ENCODE results near the gene CIBAR2.

The CIBAR2 gene

DNA sequence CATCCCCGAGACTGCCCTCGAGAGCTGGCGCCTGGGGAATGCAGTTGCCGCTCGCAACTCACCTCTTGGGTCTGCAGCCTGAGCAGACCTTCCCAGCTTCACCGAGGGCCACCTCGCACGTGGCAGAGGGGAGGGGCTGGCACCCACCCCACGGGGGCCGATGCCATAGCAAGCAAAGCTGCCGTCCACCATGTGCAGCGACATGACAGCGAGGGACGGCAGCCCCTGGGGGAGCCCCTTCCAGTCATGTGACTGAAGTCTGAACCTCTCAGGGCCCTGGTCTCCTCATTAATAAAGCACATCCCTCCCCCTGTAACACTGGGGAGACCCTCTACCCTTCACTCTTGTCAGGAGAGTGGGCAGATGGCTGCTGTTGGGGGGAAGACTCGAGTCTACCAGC lies 30.5 kb downstream of the CIBAR2 start:
- H3K27ac Mint-ChIP-seq: no peak overlapping the region
- H3K4me3 Mint-ChIP-seq: no peak overlapping the region

DNA sequence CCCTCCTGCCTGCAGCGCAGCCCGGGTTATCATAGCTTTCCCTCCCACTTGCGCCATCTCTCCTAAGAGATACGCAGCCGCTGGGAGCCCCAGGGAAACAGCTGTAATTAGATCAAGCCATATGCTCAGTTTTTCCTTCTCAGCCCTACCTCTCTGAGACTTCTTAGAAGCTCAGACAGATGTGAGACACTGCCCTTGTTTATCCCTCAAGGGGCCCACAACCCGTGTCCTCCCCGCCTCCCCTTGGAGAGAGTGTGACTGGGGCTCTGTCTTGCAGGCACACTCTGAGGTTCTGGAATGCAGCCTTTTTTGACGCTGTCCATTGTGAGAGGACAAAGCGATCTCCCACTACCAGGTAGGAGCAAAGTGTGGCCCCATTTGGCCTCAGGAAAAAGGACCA lies 31.2 kb downstream of the CIBAR2 start:
- Mint-ChIP-seq H3K9me3 (no peaks in the 10 kb centered on the region), H3K4me3 (no peak overlapping the region), H3K27ac (no peak overlapping the region), H3K36me3 (ENCODE audit: low read depth) (no peaks in the 10 kb centered on the region), H3K27me3 (ENCODE audit: low read depth) (no peaks in the 10 kb centered on the region), H3K4me1 (ENCODE audit: low read depth) (peaks cover 1% of the 10 kb centered on the region)
- DNase-seq (ENCODE audit: low spot score): no peak

More for the DNA sequence above, 30.5 kb downstream of the CIBAR2 start:
- no peaks in the 10 kb centered on the region for H3K27me3 Mint-ChIP-seq (ENCODE audit: low read depth)
- H3K36me3 Mint-ChIP-seq (ENCODE audit: low read depth): no peaks in the 10 kb centered on the region
- H3K4me1 Mint-ChIP-seq (ENCODE audit: low read depth): peaks cover 1% of the 10 kb centered on the region
- DNase-seq (ENCODE audit: low spot score): no peak
- no peaks in the 10 kb centered on the region for H3K9me3 Mint-ChIP-seq

DNA sequence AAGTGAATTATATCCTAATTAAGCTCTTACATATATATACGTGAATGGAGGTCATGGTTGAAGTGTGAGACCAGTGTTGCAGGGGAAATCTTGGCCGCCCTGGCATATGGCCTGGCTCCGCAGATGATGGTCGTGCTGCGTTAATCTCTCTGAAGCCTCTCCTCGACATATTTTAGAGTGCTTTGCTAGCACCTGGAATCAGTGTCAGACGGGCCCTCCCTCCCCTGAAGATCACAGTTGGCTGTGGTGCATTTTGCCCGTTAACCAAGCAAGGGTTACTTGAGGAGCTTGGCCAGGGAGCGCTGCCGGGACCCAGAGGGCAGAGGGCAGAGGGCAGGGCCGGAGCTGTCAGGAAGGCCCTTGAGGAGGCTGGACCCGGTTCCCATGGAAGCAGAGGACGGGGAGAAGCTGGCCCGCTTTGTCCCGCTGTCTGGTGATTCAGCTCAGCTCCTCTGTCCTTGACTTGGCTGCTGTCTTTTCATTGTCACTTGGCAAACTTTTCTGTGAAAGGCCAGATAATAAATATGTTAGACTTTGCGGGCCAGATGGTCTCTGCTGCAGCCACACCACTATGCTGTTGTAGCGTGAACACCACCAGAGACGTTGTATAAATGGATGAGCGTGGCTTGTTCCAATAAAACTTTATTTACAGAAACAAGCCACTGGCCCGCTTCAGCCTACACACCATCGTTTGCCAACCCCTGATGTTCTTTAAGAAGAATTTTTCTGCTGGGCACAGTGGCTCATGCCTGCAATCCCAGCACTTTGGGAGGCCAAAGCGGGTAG lies 32.3 kb downstream of the CIBAR2 start:
- no peak for DNase-seq (ENCODE audit: low spot score)
- Mint-ChIP-seq H3K27ac (no peak overlapping the region), H3K4me1 (ENCODE audit: low read depth) (peaks cover 1% of the 10 kb centered on the region), H3K36me3 (ENCODE audit: low read depth) (no peaks in the 10 kb centered on the region), H3K27me3 (ENCODE audit: low read depth) (no peaks in the 10 kb centered on the region), H3K9me3 (no peaks in the 10 kb centered on the region), H3K4me3 (no peak overlapping the region)

DNA sequence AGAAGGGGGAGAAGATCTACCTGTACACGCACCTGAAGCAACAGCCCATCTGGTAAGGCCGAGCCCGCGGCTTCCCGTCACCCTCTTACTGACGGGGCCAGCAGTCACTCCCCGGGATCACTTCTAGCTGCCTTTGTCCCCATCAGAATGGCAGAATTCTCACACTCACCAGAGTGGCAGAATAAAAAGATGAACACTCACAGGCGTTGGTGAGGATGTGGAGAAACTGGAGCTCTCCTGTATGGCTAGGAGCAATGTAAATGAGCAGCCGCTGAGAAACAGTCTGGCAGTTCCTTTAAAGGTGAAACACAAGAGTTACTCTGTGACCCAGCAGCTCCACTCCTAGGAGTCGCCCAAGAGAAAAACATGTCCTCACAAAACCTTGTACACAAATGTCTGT lies 33.3 kb downstream of the CIBAR2 start:
- Mint-ChIP-seq H3K27ac (no peak overlapping the region), H3K9me3 (no peaks in the 10 kb centered on the region), H3K27me3 (ENCODE audit: low read depth) (no peaks in the 10 kb centered on the region), H3K4me3 (no peak overlapping the region), H3K4me1 (ENCODE audit: low read depth) (peaks cover 1% of the 10 kb centered on the region), H3K36me3 (ENCODE audit: low read depth) (no peaks in the 10 kb centered on the region)
- DNase-seq (ENCODE audit: low spot score): no peak

DNA sequence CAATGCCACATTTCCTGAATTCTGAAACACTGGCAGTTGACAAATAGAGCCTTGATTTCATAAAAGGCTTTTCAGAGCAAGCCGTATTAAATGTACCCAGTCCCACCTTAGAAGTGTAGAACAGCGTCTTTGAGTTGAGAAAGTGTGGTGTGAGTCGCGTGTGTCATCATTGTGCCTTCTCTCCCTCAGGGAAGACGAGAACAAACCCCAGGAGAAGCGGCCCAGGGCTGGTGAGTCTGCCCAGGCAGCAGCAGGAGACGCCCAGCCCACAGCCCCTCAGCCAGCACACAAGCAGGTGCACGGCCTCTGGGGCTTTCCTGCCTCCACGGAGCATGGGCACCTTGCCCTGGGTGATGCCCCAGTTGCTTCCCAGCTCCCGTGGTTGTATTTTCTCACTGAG lies 34.0 kb downstream of the CIBAR2 start:
- Mint-ChIP-seq H3K4me1 (ENCODE audit: low read depth) (peaks cover 1% of the 10 kb centered on the region), H3K4me3 (no peak overlapping the region), H3K27me3 (ENCODE audit: low read depth) (no peaks in the 10 kb centered on the region), H3K27ac (no peak overlapping the region), H3K9me3 (no peaks in the 10 kb centered on the region), H3K36me3 (ENCODE audit: low read depth) (no peaks in the 10 kb centered on the region)
- no peak for DNase-seq (ENCODE audit: low spot score)

DNA sequence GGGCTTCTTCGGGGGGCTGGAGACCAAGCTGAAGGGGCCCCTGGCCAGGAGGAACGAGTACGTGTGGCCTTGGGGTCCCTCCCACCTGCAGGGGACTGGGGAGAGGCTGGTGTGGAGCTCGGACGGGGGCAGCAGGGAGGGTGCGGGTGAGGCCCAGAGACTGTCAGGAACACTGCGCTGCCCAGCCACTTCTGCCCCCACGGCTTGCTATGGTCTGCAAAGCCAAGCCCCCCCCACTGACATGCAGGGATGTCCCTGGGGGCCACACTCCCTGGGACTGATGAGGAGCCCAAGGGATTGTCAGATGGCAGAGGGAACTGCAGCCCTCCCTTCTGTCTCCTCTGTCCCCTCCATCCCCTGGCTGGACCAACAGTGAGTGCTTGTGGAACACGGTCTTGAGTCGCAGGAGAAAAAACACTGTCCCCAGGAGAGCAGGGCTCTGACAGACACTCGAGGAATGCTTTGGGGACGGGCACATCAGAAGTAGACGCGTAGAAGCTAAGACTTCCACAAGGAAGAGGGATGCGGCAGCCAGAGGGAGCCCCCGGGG lies 34.6 kb downstream of the CIBAR2 start:
- no peak overlapping the region for H3K4me3 Mint-ChIP-seq
- H3K27me3 Mint-ChIP-seq (ENCODE audit: low read depth): no peaks in the 10 kb centered on the region
- no peak overlapping the region for H3K27ac Mint-ChIP-seq
- peaks cover 1% of the 10 kb centered on the region for H3K4me1 Mint-ChIP-seq (ENCODE audit: low read depth)
- no peak for DNase-seq (ENCODE audit: low spot score)
- H3K9me3 Mint-ChIP-seq: no peaks in the 10 kb centered on the region
- H3K36me3 Mint-ChIP-seq (ENCODE audit: low read depth): no peaks in the 10 kb centered on the region

DNA sequence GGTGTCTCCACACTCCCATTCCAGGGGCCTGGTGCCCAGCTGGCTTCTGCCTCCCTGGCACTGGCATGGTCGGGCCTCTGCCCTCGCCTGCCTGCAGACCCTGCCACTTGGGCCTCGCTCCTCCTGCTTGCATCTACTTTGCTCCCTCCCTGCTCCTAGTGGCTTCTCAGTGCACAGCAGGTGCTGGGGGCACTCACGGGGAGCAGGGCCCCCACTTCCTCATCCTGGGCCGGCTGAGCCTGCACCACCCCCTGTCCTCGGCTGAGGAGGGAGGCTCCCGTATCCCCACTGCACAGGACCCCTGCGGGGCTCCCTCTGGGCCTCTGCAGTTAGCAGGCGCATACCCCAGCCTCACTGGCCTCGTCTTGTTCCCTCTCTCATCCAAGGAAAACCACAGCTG lies 35.2 kb downstream of the CIBAR2 start:
- no peak overlapping the region for H3K4me3 Mint-ChIP-seq
- no peaks in the 10 kb centered on the region for H3K36me3 Mint-ChIP-seq (ENCODE audit: low read depth)
- no peaks in the 10 kb centered on the region for H3K9me3 Mint-ChIP-seq
- H3K27me3 Mint-ChIP-seq (ENCODE audit: low read depth): no peaks in the 10 kb centered on the region
- H3K27ac Mint-ChIP-seq: no peak overlapping the region
- no peaks in the 10 kb centered on the region for H3K4me1 Mint-ChIP-seq (ENCODE audit: low read depth)
- no peak for DNase-seq (ENCODE audit: low spot score)

DNA sequence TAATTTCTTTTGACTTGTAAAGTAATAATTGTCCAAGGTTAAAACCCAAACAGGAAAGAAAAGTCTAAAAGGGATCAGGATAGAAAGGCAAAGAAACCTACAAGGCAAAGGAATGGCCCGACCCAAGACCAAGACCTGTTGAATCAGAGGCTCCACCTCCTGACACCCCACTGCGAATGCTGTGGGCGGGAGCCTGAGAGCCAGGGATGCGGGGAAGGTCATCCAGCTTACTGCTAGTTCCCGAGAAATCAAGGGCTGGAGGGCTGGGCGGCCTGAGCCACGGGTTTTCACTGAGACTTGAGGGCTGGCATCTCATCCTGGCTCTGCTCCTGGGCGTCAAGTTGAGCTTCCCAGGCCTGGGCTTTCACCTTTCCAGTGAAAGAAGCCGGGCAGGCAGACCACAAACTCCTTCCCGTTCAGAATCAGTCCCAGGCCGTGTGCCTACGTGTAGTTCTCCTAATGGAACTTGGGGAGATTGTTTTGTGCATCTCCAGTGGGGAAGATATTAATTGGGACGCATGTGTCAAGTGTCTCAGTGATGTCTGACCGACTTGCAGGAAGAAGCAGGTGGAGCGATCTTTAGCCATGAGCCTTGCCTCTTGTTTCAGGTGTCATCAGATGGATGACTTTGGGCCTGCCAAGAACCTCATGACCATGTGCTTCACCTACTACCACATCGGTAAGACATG lies 36.9 kb downstream of the CIBAR2 start:
- H3K27ac Mint-ChIP-seq: no peak overlapping the region
- H3K9me3 Mint-ChIP-seq: no peaks in the 10 kb centered on the region
- no peaks in the 10 kb centered on the region for H3K36me3 Mint-ChIP-seq (ENCODE audit: low read depth)
- H3K4me3 Mint-ChIP-seq: no peak overlapping the region
- H3K27me3 Mint-ChIP-seq (ENCODE audit: low read depth): no peaks in the 10 kb centered on the region
- H3K4me1 Mint-ChIP-seq (ENCODE audit: low read depth): no peaks in the 10 kb centered on the region
- DNase-seq (ENCODE audit: low spot score): no peak

DNA sequence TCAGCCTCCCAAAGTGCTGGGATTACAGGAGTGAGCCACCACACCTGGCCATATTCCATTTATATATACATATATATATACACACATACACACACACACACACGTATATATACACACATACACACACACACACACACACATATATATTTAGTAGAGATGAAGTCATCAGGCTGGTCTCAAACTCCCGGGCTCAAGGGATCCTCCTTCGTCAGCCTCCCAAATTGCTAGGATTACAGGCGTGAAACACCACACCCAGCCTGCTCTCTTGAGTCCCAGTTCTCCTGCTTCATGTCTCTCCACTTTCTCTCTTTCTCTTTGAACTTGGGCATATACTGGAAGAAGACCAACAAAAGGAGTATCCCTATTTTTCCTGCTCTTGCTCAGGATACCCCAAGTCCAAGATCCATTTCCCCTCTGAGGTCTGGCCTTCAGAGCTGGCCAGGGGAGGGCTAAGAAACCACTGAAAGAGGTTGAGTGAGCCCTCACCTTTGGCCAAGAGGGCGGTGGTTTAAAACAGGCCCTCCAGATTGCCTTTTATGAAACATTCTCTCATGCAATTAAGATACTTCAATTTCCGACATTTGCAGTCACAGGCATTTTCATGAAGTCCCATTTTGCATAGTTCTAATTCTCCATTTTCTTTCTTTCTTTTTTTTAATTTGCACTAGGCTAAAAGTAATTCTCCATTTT lies 37.9 kb downstream of the CIBAR2 start:
- H3K9me3 Mint-ChIP-seq: no peaks in the 10 kb centered on the region
- no peaks in the 10 kb centered on the region for H3K36me3 Mint-ChIP-seq (ENCODE audit: low read depth)
- DNase-seq (ENCODE audit: low spot score): no peak
- no peak overlapping the region for H3K4me3 Mint-ChIP-seq
- H3K4me1 Mint-ChIP-seq (ENCODE audit: low read depth): no peaks in the 10 kb centered on the region
- no peak overlapping the region for H3K27ac Mint-ChIP-seq
- H3K27me3 Mint-ChIP-seq (ENCODE audit: low read depth): no peaks in the 10 kb centered on the region

DNA sequence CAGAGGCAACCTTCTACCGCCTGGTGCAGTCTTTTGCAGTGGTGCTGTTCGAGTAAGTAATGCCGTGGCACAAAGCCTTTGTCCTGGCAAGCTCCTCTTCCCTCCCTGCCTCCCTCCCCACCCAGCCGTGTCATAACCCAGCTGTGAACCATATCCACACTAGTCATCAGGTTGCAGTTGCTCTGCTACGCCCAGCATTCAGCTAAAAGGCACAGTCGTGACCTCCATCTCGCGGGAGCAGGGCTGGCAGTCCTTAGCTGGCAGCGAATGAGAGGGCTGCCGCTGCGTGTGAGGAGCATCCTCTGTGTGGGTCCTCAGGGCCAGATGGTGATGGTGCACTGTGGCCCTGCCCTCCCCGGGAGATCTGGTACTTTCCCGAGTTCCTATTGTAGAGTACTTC lies 39.3 kb downstream of the CIBAR2 start:
- H3K4me1 Mint-ChIP-seq (ENCODE audit: low read depth): no peaks in the 10 kb centered on the region
- no peaks in the 10 kb centered on the region for H3K27me3 Mint-ChIP-seq (ENCODE audit: low read depth)
- H3K36me3 Mint-ChIP-seq (ENCODE audit: low read depth): no peaks in the 10 kb centered on the region
- DNase-seq (ENCODE audit: low spot score): no peak
- H3K27ac Mint-ChIP-seq: no peak overlapping the region
- H3K9me3 Mint-ChIP-seq: no peaks in the 10 kb centered on the region
- H3K4me3 Mint-ChIP-seq: no peak overlapping the region

DNA sequence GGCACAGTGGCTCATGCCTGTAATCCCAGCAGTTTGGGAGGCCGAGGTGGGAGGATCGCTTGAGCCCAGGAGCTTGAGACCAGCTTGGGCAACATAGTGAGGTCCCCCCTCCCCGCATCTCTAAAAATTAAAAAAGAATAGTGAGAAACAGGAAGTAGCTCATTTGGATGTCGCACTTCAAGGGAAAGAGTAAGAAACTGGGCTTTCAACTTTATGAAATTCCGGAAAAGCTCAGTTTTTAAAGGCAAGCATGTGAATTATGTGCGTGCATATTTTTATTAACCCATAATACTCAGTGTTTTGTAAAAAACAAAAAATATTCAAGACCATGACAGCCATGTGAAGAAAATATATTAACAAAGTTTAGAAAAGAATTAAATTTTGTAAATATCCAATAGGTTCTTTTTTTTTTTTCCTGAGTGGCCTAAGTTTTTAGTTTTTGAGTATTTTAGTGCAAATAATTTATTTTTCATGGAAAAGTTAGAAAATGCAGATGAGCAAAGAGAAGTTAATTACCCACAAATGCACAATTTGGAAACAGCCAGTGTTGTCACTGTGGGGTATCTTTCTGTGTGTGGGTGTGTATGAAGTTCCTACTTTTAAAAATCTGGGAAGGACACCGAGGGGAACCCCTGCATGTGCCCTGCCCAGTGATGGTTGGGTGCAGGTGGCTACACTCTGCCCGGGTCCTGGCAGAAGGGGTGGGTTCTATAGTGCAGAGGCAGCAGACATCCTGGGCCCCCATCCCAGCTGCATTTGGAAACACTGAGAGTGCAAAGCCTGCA lies 40.0 kb downstream of the CIBAR2 start:
- no peaks in the 10 kb centered on the region for H3K36me3 Mint-ChIP-seq (ENCODE audit: low read depth)
- DNase-seq (ENCODE audit: low spot score): no peak
- no peak overlapping the region for H3K4me3 Mint-ChIP-seq
- no peak overlapping the region for H3K27ac Mint-ChIP-seq
- H3K9me3 Mint-ChIP-seq: no peaks in the 10 kb centered on the region
- no peaks in the 10 kb centered on the region for H3K27me3 Mint-ChIP-seq (ENCODE audit: low read depth)
- no peaks in the 10 kb centered on the region for H3K4me1 Mint-ChIP-seq (ENCODE audit: low read depth)

DNA sequence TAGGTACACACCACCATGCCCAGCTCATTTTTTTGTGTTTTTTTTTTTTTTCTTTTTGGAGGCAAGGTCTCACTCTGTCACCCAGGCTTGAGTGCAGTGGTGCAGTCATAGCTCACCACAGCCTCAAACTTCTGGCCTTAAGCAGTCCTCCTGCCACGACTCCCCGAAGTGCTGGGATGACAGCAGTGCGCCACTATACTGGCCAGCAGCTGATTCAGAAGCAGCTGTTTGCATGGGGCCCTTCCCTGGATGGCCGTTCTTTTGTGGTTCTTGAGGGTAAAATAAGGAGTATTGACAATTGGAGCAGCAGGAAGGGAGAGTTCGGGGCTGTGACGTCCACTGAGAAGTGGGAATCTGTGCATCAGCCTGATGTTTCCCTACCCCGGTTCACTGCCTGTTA lies 43.1 kb downstream of the CIBAR2 start:
- Mint-ChIP-seq H3K27ac (no peak overlapping the region), H3K4me3 (no peak overlapping the region), H3K9me3 (no peaks in the 10 kb centered on the region), H3K27me3 (ENCODE audit: low read depth) (no peaks in the 10 kb centered on the region), H3K36me3 (ENCODE audit: low read depth) (no peaks in the 10 kb centered on the region), H3K4me1 (ENCODE audit: low read depth) (no peaks in the 10 kb centered on the region)
- DNase-seq (ENCODE audit: low spot score): no peak

DNA sequence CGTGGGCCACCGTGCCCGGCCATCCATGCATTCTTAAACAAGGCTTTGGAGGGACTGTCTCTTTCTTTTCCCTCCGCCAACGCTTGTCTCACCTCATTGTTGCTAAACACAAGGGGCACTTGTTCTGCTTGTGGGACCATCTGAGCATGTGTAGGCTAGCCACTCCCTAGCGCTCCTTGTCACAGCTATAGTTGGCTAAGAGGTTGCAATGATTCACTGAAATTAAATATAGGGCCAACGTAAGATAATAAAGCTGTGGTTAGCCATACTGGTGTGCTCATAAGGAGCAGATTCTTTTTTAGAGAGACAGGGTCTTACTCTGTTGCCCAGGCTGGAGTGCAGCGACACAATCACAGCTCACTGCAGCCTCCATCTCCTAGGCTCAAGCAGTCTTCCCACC lies 43.5 kb downstream of the CIBAR2 start:
- Mint-ChIP-seq H3K36me3 (ENCODE audit: low read depth) (no peaks in the 10 kb centered on the region), H3K27me3 (ENCODE audit: low read depth) (no peaks in the 10 kb centered on the region), H3K4me1 (ENCODE audit: low read depth) (no peaks in the 10 kb centered on the region), H3K27ac (no peak overlapping the region), H3K9me3 (no peaks in the 10 kb centered on the region), H3K4me3 (no peak overlapping the region)
- DNase-seq (ENCODE audit: low spot score): no peak
